Activated T-cell treated with anti-CD3 and anti-CD28 coated beads for 24 hours (primary cell): ENCODE measurements around the gene WNT7B.

Source experiments
- DNase-seq: peaks from one replicate; pipeline ENCODE4 v3.0.0-alpha.2; 2020; ENCODE audit warnings: low read depth

WNT7B gene

DNA sequence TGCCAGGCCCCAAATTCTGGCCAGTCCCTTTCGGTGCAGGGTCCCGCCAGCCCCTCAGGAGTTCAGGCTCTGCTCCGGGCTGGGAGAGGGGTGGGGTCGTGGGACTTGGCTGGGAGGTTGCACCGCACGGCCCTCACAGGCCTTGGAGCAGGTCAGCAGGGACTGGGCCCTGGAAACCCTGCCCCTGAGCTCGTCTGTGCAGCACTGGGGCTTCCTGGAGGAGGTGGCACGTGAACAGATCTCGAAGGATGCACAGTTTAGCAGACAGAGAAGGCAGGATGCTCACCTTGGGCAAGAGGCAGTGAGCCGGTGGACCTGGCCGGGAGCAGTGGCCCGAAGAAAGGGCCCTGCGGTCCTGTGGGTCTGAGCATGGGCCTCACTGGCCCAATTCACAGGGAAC is 70.0 kb downstream of the WNT7B start:
- no peak for DNase-seq

GRCh38 chr22:45905924-45906865 is 70.8 kb downstream of the WNT7B start:
- no peak for DNase-seq

GRCh38 chr22:45905326-45905923 is 71.5 kb downstream of the WNT7B start:
- no peak for DNase-seq

GRCh38 chr22:45904236-45904635 is 72.7 kb downstream of the WNT7B start:
- DNase-seq, result no peak

DNA sequence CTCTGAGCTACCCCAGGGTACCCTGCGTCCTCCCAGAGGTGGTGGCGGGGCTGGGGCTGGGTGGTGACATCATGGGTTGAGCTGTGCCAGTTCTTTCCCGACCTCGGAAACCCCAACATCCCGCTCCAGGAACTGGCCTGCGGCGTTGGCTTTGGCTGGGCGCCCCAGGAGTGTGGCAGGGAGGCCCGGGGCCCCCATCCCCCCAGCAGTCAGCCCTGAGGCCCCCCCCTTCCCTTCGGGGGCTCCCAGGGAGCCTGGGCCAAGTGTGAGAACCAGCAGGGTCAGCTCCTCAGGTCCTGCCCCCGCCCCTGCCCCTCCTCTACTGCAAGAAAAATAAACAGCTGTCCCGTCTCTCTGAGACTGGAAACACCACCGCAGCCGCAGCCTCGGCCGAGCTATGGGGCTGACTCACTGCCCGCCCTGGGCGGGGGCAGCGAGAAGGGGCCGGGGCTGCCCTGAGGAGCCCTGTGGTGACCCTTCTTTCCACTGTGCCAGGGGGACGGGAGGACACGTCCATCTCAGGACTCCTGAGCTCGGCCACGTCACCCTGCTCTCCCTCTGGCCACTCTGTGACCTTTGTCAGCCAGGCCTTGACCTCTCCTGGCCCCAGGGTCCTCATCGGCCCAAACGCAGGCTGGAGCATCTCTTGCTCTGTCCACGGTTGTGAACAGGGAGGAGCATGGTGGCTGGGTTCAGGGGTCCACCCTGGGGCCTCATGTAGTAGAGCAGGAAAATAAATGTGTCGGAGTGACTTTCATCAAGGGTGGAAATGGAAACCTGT is 73.4 kb downstream of the WNT7B start:
- no peak for DNase-seq

DNA sequence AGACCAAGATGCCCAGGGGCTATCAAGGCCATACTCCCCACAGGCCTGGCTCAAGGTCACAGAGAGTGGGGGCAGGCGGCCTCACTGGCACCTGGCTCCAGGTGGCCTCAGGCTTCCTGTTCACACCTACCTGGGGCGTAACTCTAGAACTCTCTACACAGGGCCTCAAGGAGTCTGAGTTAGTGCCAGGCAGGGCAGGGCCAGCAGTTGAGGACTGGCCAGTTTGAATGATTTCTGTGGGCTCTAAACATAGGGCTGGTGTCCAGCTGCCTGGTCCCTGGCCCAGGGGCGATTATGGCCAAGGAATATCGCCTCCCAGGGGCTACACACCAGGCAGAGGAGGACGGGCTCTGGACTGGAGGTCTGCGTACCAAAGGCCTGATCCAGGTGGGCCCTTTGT is 79.2 kb downstream of the WNT7B start:
- no peak for DNase-seq

GRCh38 chr22:45896964-45897538 is 79.9 kb downstream of the WNT7B start:
- DNase-seq, result no peak

- DNase-seq, result no peak
Observed at GRCh38 chr22:45896153-45896951, 80.6 kb downstream of the WNT7B start.

GRCh38 chr22:45895436-45896152 is 81.4 kb downstream of the WNT7B start:
- DNase-seq, result no peak

DNA sequence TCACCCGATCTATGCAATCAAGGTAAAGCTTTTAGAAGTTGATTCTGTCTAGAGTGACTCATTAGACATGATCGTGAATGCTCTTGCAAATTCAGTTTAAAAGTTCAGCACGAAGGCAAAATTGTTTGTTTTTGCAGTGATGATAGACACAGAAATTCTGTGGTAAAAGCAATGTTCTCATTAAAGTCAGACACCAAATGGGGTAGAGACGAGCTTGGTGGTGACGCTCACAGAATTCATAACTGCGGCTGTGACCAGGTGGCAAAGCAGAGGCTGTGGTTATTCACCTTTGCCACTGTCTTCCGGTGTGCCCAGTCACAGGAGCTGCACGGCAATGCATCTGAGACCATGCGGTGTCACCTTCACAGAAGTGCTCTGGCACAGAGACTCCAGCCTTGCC is 83.4 kb downstream of the WNT7B start:
- DNase-seq, result no peak

- DNase-seq, result no peak
Observed at GRCh38 chr22:45892681-45893461, 84.1 kb downstream of the WNT7B start.

- DNase-seq, result no peak
Observed at GRCh38 chr22:45891996-45892621, 84.9 kb downstream of the WNT7B start.

DNA sequence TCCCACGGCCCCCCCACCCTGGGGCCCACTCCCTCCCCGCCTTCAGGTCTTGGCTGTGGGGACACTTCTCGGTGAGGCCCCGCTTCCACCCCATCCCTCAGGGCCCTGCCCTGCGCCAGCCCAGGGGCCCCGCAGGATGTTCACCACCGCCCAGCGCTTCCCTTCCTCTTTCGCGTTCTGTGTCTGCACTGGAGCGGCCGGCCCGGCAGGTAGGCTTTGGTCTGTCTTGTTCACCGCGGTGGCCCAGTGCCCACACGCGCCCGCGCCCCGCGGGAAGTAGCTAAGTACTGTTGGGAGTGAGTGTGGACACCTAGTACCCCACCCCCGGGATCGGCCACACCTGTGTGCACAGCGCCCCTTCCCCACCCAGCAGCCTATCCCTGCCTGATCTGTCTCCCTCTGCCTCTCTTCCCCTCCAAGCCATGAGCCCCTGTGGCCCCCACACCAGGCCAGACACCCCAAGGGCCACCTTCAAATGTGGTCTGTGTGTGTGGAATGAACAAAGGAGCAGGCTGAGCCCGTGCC is 85.4 kb downstream of the WNT7B start:
- DNase-seq, result no peak

DNA sequence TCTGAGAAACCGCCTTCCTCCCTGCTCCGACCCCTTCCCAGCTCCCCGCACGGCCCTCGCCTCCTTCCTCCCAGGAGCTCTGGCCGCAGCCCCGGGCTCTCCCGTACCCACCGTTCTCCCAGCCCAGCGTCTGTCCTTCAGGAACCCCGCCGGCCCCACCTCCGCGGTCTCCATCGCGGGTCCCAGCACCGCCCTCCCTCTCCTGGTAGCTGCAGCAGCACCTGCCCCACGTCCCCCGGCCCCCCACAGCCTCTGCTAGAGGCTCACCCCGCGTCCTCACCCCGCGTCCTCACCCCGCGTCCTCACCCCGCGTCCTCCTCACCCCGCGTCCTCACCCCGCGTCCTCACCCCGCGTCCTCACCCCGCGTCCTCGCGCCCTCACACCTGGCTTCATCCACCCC is 85.9 kb downstream of the WNT7B start:
- no peak for DNase-seq

DNA sequence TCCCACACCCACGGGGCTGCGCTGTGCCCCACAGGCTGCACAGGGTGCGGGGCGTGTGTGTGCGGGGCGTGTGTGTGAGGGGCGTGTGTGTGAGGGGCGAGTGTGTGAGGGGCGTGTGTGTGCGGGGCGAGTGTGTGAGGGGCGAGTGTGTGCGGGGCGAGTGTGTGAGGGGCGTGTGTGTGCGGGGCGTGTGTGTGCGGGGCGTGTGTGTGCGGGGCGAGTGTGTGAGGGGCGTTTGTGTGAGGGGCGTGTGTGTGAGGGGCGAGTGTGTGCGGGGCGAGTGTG is 86.7 kb downstream of the WNT7B start:
- no peak for DNase-seq

GRCh38 chr22:45889539-45890350 is 87.2 kb downstream of the WNT7B start:
- DNase-seq, result no peak

- DNase-seq, result no peak
Observed at GRCh38 chr22:45889093-45889538, 87.8 kb downstream of the WNT7B start.

GRCh38 chr22:45888221-45889092 is 88.5 kb downstream of the WNT7B start:
- no peak for DNase-seq
